HG02610 (cell line): ENCODE measurements around the gene DUSP22.
A peak's percentile ranks its signal among the peaks of the same experiment; 100 is the strongest.

Source experiments
- ATAC-seq: cut with Tn5 transposase; IDR thresholded peaks from one replicate; pipeline ENCODE4 v1.9.1; 2021; ENCODE audit warnings: mild to moderate bottlenecking, moderate library complexity; ENCODE audit not compliant: unreplicated experiment

DUSP22 gene

DNA sequence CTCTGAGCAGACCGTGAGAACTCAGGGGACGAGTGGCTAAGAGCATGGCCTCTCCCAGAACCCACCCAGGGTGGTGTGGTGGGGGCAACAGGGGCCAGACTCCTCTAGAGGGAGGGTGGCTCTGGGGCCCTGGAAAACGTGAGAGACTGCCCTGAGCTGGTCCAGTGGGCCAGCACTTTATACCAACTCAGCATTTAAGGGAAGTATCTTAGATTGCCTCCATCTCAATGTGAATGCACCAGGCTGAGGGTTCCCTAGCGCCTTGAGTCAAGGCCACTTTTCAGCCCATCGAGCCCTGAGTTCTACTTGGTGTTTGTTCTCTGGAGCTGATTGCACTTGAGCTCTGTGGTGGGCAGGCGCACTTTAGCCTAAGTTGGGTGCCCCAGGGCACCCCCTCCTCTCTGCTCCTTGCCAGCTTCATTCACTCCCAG lies 57.2 kb downstream of the DUSP22 start:
- ATAC-seq, result no peak

DNA sequence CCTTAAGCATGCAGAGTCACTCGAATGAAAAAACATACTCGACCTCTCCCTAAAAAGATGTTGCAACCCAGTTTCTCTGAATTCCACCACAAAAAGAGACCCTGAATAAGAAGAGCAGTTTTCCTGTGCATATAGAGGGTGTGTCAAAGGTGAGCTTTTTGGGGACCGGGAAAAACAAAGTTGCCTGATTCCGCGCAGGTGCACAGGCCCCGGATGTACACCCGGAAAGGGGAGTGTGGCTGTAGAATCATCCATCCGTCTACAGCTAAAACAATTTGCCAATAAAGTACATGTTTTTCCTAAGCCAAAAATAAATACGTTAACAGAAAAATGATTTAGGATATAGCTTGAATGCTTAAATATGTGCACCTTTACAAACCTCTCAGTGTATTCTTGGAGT lies 58.1 kb downstream of the DUSP22 start:
- no peak for ATAC-seq

DNA sequence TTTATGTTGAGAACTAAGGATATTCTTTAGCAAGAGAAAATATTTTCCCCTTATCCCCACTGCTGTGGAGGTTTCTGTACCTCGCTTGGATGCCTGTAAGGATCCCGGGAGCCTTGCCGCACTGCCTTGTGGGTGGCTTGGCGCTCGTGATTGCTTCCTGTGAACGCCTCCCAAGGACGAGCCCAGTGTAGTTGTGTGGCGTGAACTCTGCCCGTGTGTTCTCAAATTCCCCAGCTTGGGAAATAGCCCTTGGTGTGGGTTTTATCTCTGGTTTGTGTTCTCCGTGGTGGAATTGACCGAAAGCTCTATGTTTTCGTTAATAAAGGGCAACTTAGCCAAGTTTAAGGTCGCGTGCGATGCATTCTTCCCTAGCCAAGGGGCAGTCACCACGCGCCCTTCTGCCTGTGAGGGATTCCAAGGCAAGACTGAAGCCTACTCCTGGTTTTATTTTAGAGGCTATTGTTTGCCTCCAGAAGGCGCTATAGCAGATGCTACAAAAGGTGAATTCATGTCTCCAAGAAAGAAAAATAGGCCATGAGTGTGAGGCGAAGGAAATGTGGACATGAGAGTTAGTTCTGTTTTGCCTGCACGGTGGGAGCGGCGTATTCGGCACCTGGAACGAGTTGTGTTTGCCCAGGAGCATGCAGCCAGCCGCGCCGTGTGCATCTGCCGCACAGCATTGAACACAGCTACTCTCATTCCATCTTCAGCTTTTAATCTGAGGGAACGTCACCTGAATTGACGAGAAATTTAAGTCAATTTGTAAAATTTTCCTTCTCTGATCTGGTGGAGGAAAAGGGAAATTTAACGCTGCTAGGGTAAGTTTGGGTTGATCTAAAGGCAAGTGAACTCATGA lies 59.0 kb downstream of the DUSP22 start:
- no peak for ATAC-seq

DNA sequence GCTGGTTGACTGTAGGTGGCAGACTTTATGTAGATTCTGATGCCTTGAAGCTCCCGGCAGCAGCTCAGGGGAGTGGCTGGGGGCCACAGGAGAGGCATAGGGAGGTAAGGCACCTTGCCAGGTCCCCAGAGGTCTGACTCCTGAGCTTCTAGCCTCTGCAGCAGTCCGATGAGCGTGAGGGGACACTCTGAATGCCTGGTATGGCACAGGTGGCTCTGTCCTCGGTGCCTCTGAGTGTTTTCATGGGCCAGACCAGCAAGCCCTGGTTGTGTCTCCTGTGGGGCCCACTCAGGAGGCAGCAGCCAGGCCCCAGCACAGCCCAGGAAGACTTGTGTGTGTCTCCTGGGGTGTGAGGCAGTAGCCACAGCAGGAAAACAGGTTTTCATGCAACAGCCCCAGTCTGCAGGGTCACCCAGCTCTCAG lies 59.6 kb downstream of the DUSP22 start:
- no peak for ATAC-seq

DNA sequence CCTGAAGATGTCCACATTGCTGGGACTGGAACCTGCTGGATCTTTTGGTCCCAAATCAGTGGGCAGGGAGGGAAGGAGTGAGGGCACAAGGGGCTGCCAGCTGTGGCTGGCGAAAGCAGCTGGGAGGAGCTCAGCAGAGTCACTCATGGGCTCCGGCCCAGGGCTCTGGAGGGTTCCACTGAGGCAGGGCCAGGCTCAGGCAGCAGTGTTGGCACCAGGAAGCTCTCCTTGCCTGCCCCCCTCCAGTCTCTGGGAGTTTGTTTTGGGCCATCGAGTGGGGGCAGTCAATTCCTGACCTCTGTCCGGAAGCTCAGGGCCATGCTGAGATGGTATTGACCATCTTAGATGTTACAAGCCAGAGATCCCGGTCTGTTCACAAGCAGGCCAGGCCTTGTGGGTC lies 60.2 kb downstream of the DUSP22 start:
- ATAC-seq, result no peak

DNA sequence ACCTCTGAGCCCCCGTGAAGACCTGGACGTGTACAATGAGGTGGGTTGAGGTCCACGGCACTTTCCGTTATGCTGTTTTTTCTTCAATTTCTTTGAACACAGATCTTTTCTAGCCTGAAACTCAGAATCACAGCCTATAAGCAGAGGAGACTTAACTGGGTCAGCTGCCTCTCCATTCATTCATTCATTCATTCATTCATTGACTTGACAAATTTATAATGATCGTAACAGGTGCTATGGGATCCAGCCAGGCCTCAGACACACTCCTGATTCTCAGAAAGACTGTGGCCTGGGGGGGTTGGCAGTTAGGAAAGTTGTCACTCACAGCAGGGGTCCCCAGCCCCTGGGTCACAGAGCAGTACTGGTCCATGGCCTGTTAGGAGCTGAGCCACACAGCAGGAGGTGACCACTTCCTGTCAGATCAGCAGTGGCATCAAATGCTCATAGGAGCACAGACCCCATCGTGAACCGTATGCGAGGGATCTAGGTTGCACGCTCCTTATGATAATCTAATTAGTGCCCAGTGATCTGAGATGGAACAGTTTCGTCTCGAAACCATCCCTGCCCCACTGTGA lies 60.7 kb downstream of the DUSP22 start:
- no peak for ATAC-seq

DNA sequence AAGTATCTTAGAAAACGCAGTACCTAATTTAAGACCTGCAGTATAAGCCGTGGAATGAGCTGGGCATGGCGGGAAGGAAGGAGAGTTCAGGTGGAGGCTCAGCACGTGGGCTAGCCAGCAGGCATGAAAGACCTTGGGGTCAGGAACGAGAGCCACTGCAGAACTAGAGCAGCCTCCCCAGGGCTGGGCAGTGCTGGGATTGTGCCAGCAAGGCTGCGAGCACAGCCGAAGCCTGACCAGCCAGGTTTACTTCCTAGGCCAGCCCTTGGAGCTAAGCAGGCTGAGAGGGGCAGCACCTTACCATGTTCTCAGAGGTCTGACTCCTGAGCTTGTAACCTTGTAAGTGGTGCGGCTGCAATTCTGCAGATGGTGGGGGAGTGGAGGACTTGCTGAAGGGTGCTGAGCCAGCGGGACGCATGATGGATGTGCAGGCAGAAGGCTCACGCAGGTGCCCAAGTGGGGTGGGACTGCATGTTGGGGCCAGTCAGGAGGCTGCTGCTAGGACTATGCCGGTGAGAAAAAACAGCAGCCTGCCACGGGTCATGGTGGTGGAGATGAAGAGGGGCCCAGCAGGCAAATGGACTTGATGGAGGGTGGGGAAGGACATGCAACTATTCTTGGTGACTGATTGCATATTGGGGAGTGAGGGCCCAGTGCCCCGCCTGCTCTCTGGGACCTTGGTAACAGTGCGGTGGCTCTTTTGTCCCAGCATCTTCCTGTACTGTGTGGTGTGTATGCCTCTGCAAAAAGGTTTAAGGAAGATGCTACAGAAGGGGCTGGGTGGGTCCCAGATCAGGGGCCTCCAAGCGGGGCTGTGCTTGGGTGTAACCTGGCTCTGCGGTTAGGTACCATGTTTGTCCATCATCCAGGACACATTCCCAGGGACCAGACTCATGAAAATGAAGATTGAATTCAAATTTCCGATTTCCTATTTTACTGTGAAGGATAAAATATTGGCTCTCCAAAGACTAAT lies 61.6 kb downstream of the DUSP22 start:
- no peak for ATAC-seq

DNA sequence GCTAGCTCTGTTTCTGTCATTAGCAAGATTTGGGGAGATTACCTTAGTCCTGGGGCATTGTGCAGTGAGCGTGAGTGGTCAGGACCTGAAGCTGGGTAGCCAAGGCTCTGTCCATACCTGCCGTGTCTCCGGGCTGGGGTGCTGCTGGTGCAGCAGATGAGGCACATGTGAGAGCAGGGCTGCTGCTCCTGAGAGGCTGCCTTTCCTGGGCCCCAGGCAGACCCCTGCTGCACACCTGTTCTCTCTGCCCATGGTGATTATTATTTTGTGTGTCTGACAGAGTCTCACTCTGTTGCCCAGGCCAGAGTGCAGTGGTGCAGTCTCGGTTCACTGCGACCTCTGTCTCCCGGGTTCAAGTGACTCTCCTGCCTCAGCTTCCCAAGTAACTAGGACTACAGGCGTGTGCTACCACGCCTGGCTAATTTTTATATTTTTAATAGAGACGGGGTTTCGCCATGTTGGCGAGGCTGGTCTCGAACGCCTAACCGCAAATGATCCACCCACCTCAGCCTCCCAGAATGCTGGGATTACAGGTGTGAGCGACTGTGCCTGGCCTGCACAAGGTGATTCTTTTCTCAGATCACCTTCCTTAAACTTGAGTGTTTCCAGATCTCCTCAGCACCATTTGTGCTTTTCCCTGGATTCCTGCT lies 62.5 kb downstream of the DUSP22 start:
- no peak for ATAC-seq

DNA sequence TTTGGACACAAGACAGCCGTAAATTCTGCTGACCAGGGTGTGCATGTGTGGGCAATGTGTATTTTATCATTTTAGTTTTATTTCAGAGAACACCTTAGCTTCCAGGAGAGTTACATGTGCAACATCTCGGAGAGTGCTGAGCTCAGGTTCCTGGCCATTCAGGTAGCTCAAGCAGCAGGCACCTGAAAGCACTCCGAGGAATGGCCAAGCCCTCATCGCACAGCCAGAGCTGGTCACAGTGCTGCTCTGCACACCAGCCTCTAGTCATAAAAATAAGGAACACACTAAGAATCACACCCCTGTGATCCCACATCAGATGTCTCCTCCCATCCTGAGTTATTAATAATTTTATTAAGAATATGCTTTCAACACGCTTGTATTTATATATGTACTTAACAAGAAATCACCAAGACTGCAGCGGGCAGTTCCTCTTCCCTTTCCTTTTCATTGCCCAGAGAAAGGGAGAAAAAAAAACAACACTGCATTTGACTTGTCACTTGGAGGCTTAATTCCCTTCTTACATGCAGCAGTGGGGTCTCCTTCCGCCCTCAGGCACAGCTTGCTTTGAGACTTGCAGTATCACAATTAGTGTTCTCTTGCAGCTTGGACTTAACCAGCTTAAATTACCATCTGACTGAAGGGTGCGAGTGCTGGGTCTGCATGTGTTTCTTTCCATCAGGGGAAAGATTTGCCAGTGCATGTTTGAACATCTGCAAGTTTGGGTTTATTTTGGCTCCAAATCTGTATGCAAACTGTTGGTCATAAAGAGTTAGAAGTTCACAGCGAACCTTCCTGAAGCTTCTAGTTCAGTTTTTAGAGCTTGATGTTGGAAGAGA lies 63.3 kb downstream of the DUSP22 start:
- peak; percentile 25 for ATAC-seq

DNA sequence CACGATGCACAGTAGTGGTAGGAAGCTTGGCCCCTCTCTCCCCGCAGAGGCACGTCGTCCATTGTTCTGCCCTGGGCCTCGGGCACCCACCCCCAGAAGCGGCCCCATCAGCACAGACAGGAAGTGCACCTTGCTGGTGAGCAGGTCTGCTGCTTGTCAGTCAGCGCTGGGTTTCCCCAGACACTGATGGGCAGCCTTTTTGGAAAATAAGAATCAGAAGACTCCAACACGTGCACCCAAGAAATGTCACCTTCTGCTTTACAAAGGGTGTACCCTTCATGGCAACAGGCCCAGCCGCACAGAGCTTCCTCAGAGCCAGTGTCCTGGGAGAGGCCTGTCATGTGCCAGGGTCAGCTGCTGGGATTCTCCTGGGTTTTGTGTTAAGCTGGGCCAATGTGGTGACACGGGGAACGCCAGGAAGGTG lies 64.6 kb downstream of the DUSP22 start:
- ATAC-seq, result peak; percentile 61

DNA sequence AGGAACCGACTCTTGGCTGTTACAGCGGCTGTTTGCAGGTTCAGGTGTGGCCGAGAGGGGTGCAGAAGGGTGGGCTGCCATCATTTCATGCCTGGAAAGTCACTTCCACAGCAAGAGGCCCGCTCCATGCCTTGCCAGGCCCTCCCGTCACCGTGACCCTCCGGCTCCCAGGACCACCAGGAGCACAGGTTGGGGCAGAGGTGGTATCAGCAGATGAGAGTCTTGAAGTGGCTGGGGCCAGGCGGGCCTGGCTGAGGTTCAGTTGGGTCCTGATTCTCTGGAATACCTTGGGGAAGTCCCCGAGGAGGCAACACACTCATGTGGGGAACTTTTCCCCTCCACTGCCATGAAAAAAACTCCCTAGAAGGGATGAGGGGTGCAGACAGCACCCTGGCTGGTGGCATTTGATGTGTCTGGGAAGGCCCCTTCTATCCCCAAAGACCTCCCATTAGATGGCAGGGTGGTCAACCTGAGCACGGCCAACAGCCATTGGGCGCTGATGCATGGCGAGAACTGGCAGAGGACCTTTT lies 65.0 kb downstream of the DUSP22 start:
- no peak for ATAC-seq

DNA sequence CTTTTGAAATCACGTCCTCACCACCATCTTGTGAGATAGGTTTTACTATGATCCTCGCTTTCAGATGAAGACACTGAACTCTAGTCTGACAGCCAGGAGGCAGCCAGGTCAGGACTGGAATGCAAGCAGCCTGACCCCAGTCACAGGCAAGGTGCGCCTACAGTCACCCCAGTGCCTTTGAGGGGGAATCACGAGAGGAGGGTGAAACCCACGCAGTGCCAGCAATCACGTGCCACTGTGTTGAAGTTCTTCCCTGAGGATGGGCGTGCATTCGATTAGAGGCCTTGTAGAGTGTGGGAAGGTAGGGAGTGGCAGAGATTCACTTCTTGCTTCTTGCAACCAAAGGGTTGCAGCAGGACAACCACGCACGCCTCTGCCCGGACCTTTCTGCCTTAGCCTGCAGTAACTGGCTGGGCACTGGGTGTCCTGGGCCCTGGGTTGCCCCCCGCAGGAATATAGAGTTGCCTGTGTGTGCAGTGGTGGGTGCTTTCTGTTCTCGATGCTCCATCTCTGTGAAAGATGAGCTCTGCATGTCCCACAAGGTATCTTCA lies 65.6 kb downstream of the DUSP22 start:
- ATAC-seq, result no peak

DNA sequence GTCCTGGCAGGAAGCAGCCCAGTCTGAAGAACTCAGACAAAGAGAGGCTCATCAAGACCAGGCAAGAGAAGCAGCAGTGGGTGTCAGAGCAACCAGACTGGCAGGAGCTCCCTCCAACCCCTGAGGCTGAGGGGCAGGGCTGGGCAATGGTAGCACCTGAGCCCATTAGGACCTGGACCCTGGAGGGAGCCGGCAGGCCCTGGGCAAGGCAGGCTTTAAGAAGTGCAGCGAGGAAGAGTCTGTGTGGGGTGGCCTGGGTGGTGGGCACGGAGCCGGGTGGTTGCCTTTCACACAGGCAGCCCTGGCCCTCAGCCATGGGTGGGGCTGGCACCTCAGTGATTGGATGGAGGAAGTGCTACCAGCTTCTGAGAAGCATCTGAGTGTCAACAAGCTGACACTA lies 66.1 kb downstream of the DUSP22 start:
- no peak for ATAC-seq

DNA sequence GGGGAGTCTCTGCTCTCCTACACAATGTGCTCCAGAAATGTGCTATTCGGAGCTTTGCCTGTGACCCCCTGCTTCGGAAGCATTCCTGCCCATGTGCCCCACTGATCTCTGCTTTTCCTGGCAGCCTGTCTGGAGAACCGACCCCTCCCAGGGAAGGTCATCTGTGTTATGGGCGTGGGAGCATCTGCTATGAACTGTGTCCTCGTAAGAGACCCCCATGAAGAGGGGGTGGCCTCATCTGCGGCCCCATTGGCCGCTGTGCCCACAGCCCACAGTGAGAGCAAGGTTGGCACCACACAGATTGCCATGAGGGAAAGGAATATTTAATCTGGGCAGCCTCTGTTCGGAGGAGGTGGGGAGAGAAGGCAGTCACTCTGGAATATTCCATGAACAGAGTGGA lies 66.6 kb downstream of the DUSP22 start:
- ATAC-seq, result no peak

DNA sequence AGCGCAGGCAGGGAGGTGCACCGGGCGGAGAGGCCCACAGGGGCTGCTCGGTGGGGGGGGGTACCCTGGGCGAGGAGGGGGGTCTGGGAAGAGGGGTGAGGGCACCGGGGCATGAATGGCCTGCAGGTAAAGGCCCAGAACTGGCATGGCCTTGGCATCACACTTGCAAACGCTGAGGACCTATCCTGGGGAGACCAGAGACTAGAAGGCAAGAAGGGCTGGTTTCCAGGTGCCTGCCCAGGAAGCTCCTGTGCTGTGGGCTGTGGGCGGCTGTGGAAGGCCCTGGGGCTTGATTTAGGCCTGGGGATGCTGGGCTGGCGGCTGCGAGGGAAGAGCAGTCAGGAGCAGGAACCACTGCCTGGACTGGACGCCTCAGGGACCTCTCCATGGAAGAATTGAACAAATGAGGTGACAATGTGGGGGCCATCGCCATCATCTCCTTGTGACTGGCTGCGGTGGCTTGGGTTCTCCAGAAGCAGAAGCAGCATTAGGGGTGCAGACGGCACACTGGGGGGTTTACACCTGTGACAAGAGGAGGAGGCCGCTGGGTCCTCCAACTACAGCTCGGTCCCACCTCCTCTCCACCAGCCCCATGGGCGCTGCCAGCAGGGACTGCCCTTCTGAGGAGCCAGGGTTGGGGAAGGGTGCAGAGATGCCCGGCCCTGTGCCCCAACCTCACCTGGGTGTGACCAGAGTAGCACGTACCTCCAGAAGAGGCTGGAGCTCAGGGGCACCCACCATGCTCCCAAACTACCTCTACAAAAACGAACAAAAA lies 67.2 kb downstream of the DUSP22 start:
- no peak for ATAC-seq

DNA sequence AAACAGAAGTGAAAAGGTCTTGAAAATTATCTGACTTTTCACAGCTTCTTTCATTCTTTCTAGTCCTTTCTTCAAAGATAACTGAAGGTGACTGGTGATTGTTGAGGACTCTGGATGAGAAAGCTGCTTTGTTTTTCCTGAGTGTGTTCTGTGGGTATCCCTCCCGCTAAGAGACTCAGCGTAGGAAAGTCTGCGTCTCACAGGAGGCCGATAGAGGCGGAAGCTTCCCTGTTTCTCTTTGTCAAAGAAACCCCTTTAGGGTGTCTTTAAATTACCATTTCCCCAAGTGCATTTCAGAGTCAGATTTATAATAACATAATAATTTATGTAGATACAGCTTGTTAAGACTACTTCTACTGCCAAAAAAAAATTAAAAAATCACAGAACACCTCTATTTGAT lies 68.1 kb downstream of the DUSP22 start:
- ATAC-seq, result no peak

DNA sequence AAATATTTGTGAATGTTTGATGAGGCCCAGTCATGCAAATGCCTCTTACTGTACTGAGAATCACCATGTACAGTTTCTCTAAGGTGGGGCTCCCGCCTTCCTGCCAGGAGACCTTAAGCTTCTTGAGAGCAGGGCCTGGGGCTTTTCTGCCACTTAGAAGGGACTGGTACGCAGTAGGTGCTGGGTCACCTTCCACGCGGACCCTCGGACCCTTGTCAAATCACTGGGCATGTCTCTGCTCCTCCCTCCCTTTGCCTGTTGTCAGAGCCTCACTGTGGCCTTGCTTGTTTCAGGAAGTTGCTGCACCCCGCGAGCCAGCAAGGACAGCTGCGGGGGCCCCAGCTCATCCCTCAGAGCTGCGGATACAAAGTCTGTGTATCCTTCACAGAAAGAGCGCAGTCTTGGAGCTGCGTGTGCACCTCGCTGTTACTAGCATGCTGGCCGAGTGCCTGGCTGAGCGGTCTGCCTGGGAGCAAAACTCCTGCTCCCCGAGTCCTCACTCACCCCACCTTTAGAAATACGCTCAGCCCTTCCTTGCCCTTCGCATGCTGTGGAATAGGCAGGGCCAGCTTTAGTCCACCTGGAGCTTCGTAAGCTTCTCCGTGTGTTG lies 68.6 kb downstream of the DUSP22 start:
- no peak for ATAC-seq

DNA sequence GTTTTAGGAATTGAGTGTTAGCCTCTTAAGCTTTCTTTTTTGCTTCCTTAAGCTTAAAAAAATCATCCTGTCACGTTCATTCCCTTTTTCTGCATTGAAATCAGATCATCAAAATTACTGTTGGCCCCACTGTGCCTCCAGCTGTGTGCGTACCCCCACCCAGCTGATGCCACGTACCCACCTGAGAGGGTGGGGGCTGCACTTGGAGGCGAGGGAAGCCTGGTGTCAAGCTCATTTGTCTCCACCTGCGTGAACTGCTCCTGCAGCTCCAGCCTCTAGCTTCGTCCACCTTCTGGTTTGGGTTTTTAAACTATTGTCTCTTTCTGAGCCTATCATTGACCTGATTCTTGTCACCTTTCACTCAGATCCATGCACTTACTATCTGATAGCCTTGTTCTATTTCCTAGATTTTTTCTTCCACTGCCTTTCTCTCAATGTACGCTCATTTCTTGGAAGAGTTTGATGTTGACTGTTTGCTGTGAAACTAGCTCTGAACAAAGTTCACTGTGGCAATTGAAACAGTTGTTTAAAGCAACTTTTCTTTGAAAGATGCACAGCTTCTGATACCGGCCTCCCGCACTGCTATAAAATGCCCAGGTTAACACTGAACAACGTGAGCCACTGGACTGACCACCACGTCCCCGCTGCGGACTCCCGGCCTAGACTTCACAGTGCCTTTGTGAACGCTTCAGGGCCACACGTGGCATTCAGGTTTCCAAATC lies 69.3 kb downstream of the DUSP22 start:
- no peak for ATAC-seq
